Measurements from ENCODE around the gene ZDHHC9.

The ZDHHC9 gene

GRCh38 chrX:129793604-129794191 lies 50.0 kb downstream of the ZDHHC9 start:
- no peak overlapping the region for H3K27ac ChIP-seq (ENCODE audit: poor library complexity, severe bottlenecking)
- H3K36me3 ChIP-seq (ENCODE audit: low read depth): no peaks in the 10 kb centered on the region
- H3K4me1 ChIP-seq (ENCODE audit: insufficient read depth, poor library complexity, severe bottlenecking): no peaks in the 10 kb centered on the region
- H3K4me3 ChIP-seq (ENCODE audit: severe bottlenecking): no peak overlapping the region
- no peaks in the 10 kb centered on the region for H3K27me3 ChIP-seq (ENCODE audit: insufficient read depth, poor library complexity, severe bottlenecking)
- DNase-seq (ENCODE audit: low spot score): no peak
- no peak for ATAC-seq (ENCODE audit: low read depth)
- H3K9me3 ChIP-seq (ENCODE audit: severe bottlenecking): no peaks in the 10 kb centered on the region
- TF ChIP-seq, protein P1, sequence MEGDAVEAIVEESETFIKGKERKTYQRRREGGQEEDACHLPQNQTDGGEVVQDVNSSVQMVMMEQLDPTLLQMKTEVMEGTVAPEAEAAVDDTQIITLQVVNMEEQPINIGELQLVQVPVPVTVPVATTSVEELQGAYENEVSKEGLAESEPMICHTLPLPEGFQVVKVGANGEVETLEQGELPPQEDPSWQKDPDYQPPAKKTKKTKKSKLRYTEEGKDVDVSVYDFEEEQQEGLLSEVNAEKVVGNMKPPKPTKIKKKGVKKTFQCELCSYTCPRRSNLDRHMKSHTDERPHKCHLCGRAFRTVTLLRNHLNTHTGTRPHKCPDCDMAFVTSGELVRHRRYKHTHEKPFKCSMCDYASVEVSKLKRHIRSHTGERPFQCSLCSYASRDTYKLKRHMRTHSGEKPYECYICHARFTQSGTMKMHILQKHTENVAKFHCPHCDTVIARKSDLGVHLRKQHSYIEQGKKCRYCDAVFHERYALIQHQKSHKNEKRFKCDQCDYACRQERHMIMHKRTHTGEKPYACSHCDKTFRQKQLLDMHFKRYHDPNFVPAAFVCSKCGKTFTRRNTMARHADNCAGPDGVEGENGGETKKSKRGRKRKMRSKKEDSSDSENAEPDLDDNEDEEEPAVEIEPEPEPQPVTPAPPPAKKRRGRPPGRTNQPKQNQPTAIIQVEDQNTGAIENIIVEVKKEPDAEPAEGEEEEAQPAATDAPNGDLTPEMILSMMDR (IDR thresholded peaks at IDR 0.05; ENCODE audit: poor library complexity, severe bottlenecking): no peak

GRCh38 chrX:129792586-129793291 lies 50.9 kb downstream of the ZDHHC9 start:
- no peaks in the 10 kb centered on the region for H3K9me3 ChIP-seq (ENCODE audit: severe bottlenecking)
- ATAC-seq (ENCODE audit: low read depth) (no peak), DNase-seq (ENCODE audit: low spot score) (no peak)
- H3K4me3 ChIP-seq (ENCODE audit: severe bottlenecking): no peak overlapping the region
- no peaks in the 10 kb centered on the region for H3K27me3 ChIP-seq (ENCODE audit: insufficient read depth, poor library complexity, severe bottlenecking)
- H3K4me1 ChIP-seq (ENCODE audit: insufficient read depth, poor library complexity, severe bottlenecking): no peaks in the 10 kb centered on the region
- TF ChIP-seq, protein P1 (IDR thresholded peaks at IDR 0.05; ENCODE audit: poor library complexity, severe bottlenecking): no peak
- no peaks in the 10 kb centered on the region for H3K36me3 ChIP-seq (ENCODE audit: low read depth)
- H3K27ac ChIP-seq (ENCODE audit: poor library complexity, severe bottlenecking): no peak overlapping the region

DNA sequence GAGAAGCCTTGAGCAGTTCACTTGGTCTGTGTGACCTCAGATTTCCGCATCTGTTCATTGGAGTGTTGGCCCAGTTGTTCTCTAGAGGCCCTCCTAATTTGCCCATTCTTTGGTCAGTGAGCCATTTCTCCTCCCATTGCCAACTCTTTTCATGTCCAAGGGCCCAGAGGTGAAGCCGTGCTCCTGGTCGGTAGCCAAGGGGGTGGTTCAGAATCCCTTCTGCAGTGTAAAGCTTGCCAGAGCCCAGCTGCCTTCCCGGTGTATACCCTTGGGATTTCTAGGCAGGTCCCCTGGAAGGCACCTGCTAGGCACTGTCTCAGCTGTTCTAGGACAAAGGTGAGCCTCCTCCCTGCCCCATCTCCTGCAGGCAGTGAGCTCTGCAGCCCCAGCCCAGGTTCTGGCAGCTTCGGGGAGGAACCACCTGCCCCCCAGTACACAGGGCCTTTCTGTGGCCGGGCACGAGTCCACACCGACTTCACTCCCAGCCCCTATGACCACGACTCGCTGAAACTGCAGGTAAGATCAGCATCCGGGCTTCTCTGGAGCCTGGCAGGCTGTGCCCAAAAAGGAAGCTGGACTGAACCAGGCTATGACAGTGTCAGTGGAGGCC lies 51.6 kb downstream of the ZDHHC9 start:
- DNase-seq (ENCODE audit: low spot score) (no peak), ATAC-seq (ENCODE audit: low read depth) (no peak)
- Histone ChIP-seq H3K4me3 (ENCODE audit: severe bottlenecking) (no peak overlapping the region), H3K4me1 (ENCODE audit: insufficient read depth, poor library complexity, severe bottlenecking) (no peaks in the 10 kb centered on the region), H3K36me3 (ENCODE audit: low read depth) (no peaks in the 10 kb centered on the region), H3K9me3 (ENCODE audit: severe bottlenecking) (no peaks in the 10 kb centered on the region), H3K27me3 (ENCODE audit: insufficient read depth, poor library complexity, severe bottlenecking) (no peaks in the 10 kb centered on the region), H3K27ac (ENCODE audit: poor library complexity, severe bottlenecking) (no peak overlapping the region)
- TF ChIP-seq, protein P1 (IDR thresholded peaks at IDR 0.05; ENCODE audit: poor library complexity, severe bottlenecking): no peak

DNA sequence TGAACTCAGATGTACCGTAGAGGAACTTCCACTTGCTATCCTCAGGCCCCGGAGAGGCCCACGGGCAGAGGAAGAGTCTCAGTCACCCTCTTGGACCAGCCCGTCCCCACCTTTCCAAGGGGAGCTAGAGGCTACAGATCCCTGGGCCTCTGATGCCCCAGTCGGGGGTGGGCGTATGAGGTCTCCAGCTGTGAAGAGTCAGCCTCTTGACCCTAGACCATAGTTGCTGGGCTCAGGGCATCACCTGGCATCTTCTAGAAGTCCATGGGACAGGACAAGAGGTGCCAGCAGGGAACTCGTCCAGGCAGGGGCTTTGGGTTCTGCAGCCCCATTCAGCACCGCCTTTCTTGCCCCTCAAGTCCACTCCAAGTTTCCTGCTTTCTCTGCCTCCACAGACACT lies 52.4 kb downstream of the ZDHHC9 start:
- ATAC-seq (ENCODE audit: low read depth): no peak
- H3K27me3 ChIP-seq (ENCODE audit: insufficient read depth, poor library complexity, severe bottlenecking): no peaks in the 10 kb centered on the region
- H3K36me3 ChIP-seq (ENCODE audit: low read depth): no peaks in the 10 kb centered on the region

More for the DNA sequence above, 52.4 kb downstream of the ZDHHC9 start:
- Histone ChIP-seq H3K4me3 (ENCODE audit: severe bottlenecking) (no peak overlapping the region), H3K4me1 (ENCODE audit: insufficient read depth, poor library complexity, severe bottlenecking) (no peaks in the 10 kb centered on the region), H3K27ac (ENCODE audit: poor library complexity, severe bottlenecking) (no peak overlapping the region), H3K9me3 (ENCODE audit: severe bottlenecking) (no peaks in the 10 kb centered on the region)
- DNase-seq (ENCODE audit: low spot score): no peak
- TF ChIP-seq, protein P1 (IDR thresholded peaks at IDR 0.05; ENCODE audit: poor library complexity, severe bottlenecking): no peak
